B cell (primary cell): ENCODE measurements around the gene TRIM44. TPM values are rescaled to one million over a fixed set of nuclear protein-coding genes. Genes with fewer than 3 reads are reported as not detected.

Experiments
- ATAC-seq: fragments of 200-7000 bp; cut with Tn5 transposase; one replicate; pipeline ENCODE4 v1.10.0; 2021; ENCODE audit warnings: low read depth, mild to moderate bottlenecking, moderate number of reproducible peaks, moderate library complexity
- CTCF ChIA-PET: fragments of 350-600 bp; sonication (Branson Sonifier 250); formaldehyde crosslinking; loops from one replicate; lab custom pipeline; 2021; ENCODE audit warnings: antibody characterized with exemption, inconsistent platforms; lab: Charles Lee
- POLR2A ChIA-PET: fragments of 350-600 bp; sonication (Branson Sonifier 250); formaldehyde crosslinking; loops from one replicate; lab custom pipeline; 2021; ENCODE audit warnings: antibody characterized with exemption; lab: Charles Lee
- DNase-seq: peaks from one replicate; pipeline ENCODE4 v3.0.0; 2013
- H2AFZ ChIP-seq: 2 replicates; pipeline ENCODE4 v1.6.1; 2012; ENCODE audit warnings: mild to moderate bottlenecking, low read depth, low read length; ENCODE audit not compliant: insufficient read depth, poor library complexity, severe bottlenecking
- H3K27ac ChIP-seq, 2 donors: 1 replicate in 1 of 2; 2 replicates in 1 of 2; pipeline ENCODE4 v1.5.1; 2012 to 2013; ENCODE audit warnings: low read length in 2 of 2, mild to moderate bottlenecking in 2 of 2, moderate library complexity in 1 of 2
- H3K27me3 ChIP-seq, 4 experiments: fragments of 200-600 bp in 1 of 4; sonication (generic) in 1 of 4; replicated peaks in 1 of 4; 1 replicate in 2 of 4; 2 replicates in 2 of 4; pipeline versions ENCODE4 v1.6.1 to v1.7.0; 2013 to 2016; ENCODE audit warnings: low read length in 3 of 4, mild to moderate bottlenecking in 2 of 4, mixed read lengths in 1 of 4, moderate library complexity in 1 of 4; ENCODE audit not compliant: insufficient read depth in 4 of 4, control insufficient read depth in 3 of 4; ENCODE audit errors: control extremely low read depth in 1 of 4
- H3K36me3 ChIP-seq, 2 experiments: replicated peaks in 1 of 2; 1 replicate in 1 of 2; 2 replicates in 1 of 2; pipeline versions ENCODE4 v1.6.1 to v1.7.1; 2013; ENCODE audit warnings: low read length in 1 of 2; ENCODE audit not compliant: insufficient read depth in 2 of 2, control insufficient read depth in 1 of 2; ENCODE audit errors: control extremely low read depth in 1 of 2, extremely low read depth in 1 of 2
- H3K4me1 ChIP-seq, 2 donors: fragments of 200-600 bp in 1 of 2; sonication (generic) in 1 of 2; 1 replicate in 1 of 2; 2 replicates in 1 of 2; pipeline versions ENCODE4 v1.5.1 to v1.6.1; 2013 to 2017; ENCODE audit warnings: low read length in 2 of 2; ENCODE audit not compliant: control insufficient read depth in 2 of 2, insufficient read depth in 2 of 2
- H3K4me2 ChIP-seq: replicated peaks from 2 replicates; pipeline ENCODE3; 2012; ENCODE audit warnings: mild to moderate bottlenecking, low read depth, low read length; ENCODE audit not compliant: poor library complexity, severe bottlenecking
- H3K4me3 ChIP-seq, 5 experiments: fragments of 200-600 bp in 1 of 5; sonication (generic) in 1 of 5; 1 replicate in 3 of 5; 2 replicates in 2 of 5; pipeline versions ENCODE4 v1.5.1 to v1.7.0; 2011 to 2016; ENCODE audit warnings: low read length in 4 of 5, mild to moderate bottlenecking in 4 of 5, low read depth in 2 of 5, control low read depth in 1 of 5, moderate library complexity in 1 of 5; ENCODE audit not compliant: insufficient read depth in 1 of 5; ENCODE audit errors: control extremely low read depth in 1 of 5, extremely low read depth in 1 of 5
- H3K79me2 ChIP-seq: fragments of 200-600 bp; sonication (generic); one replicate; pipeline ENCODE4 v1.6.0; 2016; ENCODE audit warnings: low read length; ENCODE audit not compliant: control insufficient read depth, insufficient read depth
- H3K9ac ChIP-seq: fragments of 200-600 bp; sonication (generic); 2 replicates; pipeline ENCODE4 v1.6.1; 2017; ENCODE audit warnings: mild to moderate bottlenecking, low read length, moderate library complexity
- H3K9me3 ChIP-seq, 3 donors: one replicate each; pipeline versions ENCODE4 v1.6.1 to v1.7.1; 2013; ENCODE audit warnings: low read length in 2 of 3; ENCODE audit not compliant: control insufficient read depth in 2 of 3, insufficient read depth in 1 of 3; ENCODE audit errors: control extremely low read depth in 1 of 3
- H4K20me1 ChIP-seq: 2 replicates; pipeline ENCODE4 v1.6.0; 2012; ENCODE audit warnings: mild to moderate bottlenecking, low read length; ENCODE audit not compliant: insufficient read depth, control insufficient read depth, poor library complexity, severe bottlenecking
- H3K27ac Mint-ChIP-seq: one replicate; pipeline ENCODE4 v1.8.0; 2021; ENCODE audit warnings: mixed read lengths
- H3K27me3 Mint-ChIP-seq: one replicate; pipeline ENCODE4 v1.8.0; 2021; ENCODE audit warnings: mixed read lengths
- H3K4me1 Mint-ChIP-seq: one replicate; pipeline ENCODE4 v1.8.0; 2021; ENCODE audit warnings: mixed read lengths
- H3K4me3 Mint-ChIP-seq: one replicate; pipeline ENCODE4 v1.8.0; 2021; ENCODE audit warnings: mixed read lengths
- H3K9me3 Mint-ChIP-seq: one replicate; pipeline ENCODE4 v1.8.0; 2022; ENCODE audit warnings: mixed read lengths; ENCODE audit not compliant: insufficient read depth
- EZH2 ChIP-seq: IDR thresholded peaks from 2 replicates; pipeline ENCODE4 v1.6.1; 2012; ENCODE audit warnings: borderline replicate concordance, low read depth, mild to moderate bottlenecking, moderate library complexity, low read length; ENCODE audit not compliant: insufficient read depth, poor library complexity, severe bottlenecking
- WGBS: methylation state at CpG from one replicate; pipeline ENCODE4 v1.1.5; 2013; ENCODE audit warnings: missing lambda C conversion rate; ENCODE audit not compliant: insufficient coverage; 5-methylcytosine and 5-hydroxymethylcytosine counted together
- intact Hi-C: fragments of 100-400 bp; cut with micrococcal nuclease; formaldehyde crosslinking; loops from one replicate; pipeline ENCODE4 v1.10.0; 2022
- polyA plus RNA-seq: library from polyadenylated mRNA; depleted of rRNA; stranded (reverse); fragments of >200 nt; gene quantifications from 2 replicates; pipeline ENCODE4 v1.2.3, GENCODE V29; 2012
- total RNA-seq, 2 donors: library from RNA; stranded (reverse); fragments of 120-200 nt in 1 of 2; gene quantifications; 1 replicate in 1 of 2; 2 replicates in 1 of 2; pipeline versions ENCODE4 v1.2.3 to v1.2.4, GENCODE V29; 2013 to 2022
- TF ChIP-seq, protein P1 (sequence below): fragments of 200-600 bp; IDR thresholded peaks from one replicate; pipeline ENCODE4 v1.8.0; 2022; ENCODE audit warnings: antibody characterized with exemption, mild to moderate bottlenecking

Gene TRIM44
- total and polyA plus RNA-seq, 2 donors (not counting 1 experiment from before 2014, with no cell fraction given), result 39.1 to 71.1 TPM

DNA sequence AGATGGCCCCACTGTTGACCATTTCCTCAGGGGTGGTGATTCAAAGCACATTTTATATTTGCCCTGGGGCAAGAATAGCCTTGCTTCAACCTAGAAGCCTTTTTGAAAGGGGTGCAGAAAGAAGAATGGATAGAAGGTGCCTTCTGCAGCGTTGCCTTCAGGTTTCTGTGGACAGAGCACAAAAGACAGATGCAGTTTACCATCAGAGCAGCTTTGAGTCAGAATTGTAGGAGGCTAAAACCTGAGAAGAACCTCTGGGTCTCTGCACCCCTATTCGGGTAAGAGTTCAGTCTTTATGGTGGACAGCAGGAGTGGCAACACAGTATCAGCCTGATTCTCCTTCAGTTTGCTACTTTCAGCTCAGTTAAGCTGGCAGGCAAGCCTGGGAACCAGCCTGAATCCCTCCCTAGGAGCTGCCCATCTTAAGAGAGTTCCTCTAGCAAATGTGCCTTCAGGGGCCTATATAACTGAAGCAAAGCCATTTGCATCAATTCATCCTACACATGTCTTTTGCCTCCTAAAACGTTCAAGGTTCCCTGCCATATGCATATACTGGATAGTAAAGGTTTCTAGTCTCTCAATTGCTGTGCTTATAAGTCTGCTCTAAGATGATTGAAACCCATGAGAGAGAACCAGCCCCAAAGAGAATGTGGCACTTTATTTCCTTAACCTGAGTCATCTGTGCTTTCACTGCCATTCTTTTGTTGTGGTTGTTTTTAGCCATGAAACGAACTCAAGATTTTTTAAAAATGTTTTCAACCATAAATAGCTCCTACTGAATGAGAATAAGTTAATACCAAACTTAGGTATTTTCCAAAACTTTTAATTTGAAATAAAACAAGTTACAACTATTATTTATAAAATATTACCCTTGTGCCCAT, 123.0 kb downstream of the TRIM44 start:
- Histone ChIP-seq H3K9me3 (no peaks in the 10 kb centered on the region), H2AFZ (no peak overlapping the region), H3K36me3 (peaks cover 0 to 5% of the 10 kb centered on the region in 2 experiments), H3K9ac (no peak overlapping the region), H4K20me1 (peaks cover 51% of the 10 kb centered on the region), H3K4me3 (no peak overlapping the region), H3K27ac (no peak overlapping the region), H3K4me1 (peaks cover 0 to 5% of the 10 kb centered on the region in 2 donors), H3K79me2 (peaks cover 24% of the 10 kb centered on the region), H3K4me2 (no peak overlapping the region), H3K27me3 (no peaks in the 10 kb centered on the region)
- Mint-ChIP-seq H3K27me3 (no peaks in the 10 kb centered on the region), H3K9me3 (no peaks in the 10 kb centered on the region), H3K4me3 (no peak overlapping the region), H3K27ac (no peak overlapping the region), H3K4me1 (peaks cover 52% of the 10 kb centered on the region)
- ATAC-seq (no peak), DNase-seq (no peak)
- WGBS, result 95% methylated on average over 2 of the region's 4 CpGs
- intact Hi-C loops, result no loop called here
- TF ChIP-seq, protein P1, sequence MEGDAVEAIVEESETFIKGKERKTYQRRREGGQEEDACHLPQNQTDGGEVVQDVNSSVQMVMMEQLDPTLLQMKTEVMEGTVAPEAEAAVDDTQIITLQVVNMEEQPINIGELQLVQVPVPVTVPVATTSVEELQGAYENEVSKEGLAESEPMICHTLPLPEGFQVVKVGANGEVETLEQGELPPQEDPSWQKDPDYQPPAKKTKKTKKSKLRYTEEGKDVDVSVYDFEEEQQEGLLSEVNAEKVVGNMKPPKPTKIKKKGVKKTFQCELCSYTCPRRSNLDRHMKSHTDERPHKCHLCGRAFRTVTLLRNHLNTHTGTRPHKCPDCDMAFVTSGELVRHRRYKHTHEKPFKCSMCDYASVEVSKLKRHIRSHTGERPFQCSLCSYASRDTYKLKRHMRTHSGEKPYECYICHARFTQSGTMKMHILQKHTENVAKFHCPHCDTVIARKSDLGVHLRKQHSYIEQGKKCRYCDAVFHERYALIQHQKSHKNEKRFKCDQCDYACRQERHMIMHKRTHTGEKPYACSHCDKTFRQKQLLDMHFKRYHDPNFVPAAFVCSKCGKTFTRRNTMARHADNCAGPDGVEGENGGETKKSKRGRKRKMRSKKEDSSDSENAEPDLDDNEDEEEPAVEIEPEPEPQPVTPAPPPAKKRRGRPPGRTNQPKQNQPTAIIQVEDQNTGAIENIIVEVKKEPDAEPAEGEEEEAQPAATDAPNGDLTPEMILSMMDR, result no peak
- TF ChIP-seq EZH2, result no peak
- ChIA-PET POLR2A (no interaction called here), CTCF (no interaction called here)

DNA sequence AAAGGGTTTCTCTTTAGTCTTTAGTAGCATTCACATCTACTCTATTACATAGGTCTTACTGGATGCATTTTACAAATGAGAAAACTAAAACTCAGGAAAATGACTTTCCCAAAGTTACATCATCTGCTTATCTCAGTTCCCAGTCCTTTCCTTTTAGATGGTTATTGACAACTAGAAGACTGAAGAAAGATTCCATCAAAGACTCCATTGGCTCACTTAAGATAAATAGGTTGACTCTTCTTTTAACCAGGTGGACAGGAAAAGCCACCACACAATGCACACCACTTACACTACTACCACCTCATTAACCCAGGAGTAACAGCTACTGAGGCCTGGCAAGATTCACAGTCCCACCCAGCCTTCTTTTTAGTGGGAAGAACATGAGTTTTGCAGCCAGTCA, 123.6 kb downstream of the TRIM44 start:
- Histone ChIP-seq H3K4me1 (peaks cover 0 to 5% of the 10 kb centered on the region in 2 donors), H3K4me2 (no peak overlapping the region), H2AFZ (no peak overlapping the region), H3K27me3 (no peaks in the 10 kb centered on the region), H3K79me2 (peaks cover 21% of the 10 kb centered on the region), H4K20me1 (peaks cover 53% of the 10 kb centered on the region), H3K36me3 (peaks cover 0 to 7% of the 10 kb centered on the region in 2 experiments), H3K27ac (no peak overlapping the region), H3K9me3 (no peaks in the 10 kb centered on the region), H3K4me3 (no peak overlapping the region), H3K9ac (no peak overlapping the region)
- DNase-seq (no peak), ATAC-seq (no peak)
- no peak overlapping the region for H3K27ac Mint-ChIP-seq
- TF ChIP-seq EZH2, result no peak
- TF ChIP-seq, protein P1, result no peak
- POLR2A ChIA-PET, result no interaction called here
- no peaks in the 10 kb centered on the region for H3K27me3 Mint-ChIP-seq
- no peaks in the 10 kb centered on the region for H3K9me3 Mint-ChIP-seq
- intact Hi-C loops, result no loop called here
- H3K4me1 Mint-ChIP-seq, result peaks cover 45% of the 10 kb centered on the region
- CTCF ChIA-PET, result no interaction called here
- H3K4me3 Mint-ChIP-seq, result no peak overlapping the region
